Esophagus squamous epithelium (tissue), 5 donors: ENCODE measurements around the gene MCC. TPM values are rescaled to one million over a fixed set of nuclear protein-coding genes. Genes with fewer than 3 reads are reported as not detected.

ENCODE experiments used
- DNase-seq: peaks from one replicate; lab custom pipeline; 2025; lab: John Stamatoyannopoulos, UW
- H3K27ac ChIP-seq, 4 donors: fragments of 200-600 bp; sonication (generic); one replicate each; pipeline ENCODE4 v1.5.1; 2016 to 2019; ENCODE audit warnings: mild to moderate bottlenecking in 1 of 4
- H3K27me3 ChIP-seq, 4 donors: fragments of 200-600 bp; sonication (generic); 1 replicate in 3 of 4; 2 replicates in 1 of 4; pipeline versions ENCODE4 v1.5.1 to v1.6.0; 2017 to 2021; ENCODE audit warnings: antibody characterized with exemption in 1 of 4
- H3K36me3 ChIP-seq, 3 donors: fragments of 200-600 bp; sonication (generic); one replicate each; pipeline ENCODE4 v1.5.1; 2016 to 2019
- H3K4me1 ChIP-seq, 3 donors: fragments of 200-600 bp; sonication (generic); one replicate each; pipeline ENCODE4 v1.5.1; 2017 to 2019
- H3K4me3 ChIP-seq, 4 donors: fragments of 200-600 bp; sonication (generic); 1 replicate in 3 of 4; 2 replicates in 1 of 4; pipeline ENCODE4 v1.5.1; 2016 to 2019; ENCODE audit warnings: mild to moderate bottlenecking in 2 of 4, moderate library complexity in 1 of 4
- H3K9me3 ChIP-seq, 3 donors: fragments of 200-600 bp; sonication (generic); one replicate each; pipeline ENCODE4 v1.5.1; 2016 to 2019
- CTCF ChIP-seq, 6 experiments: fragments of 450-650 bp in 4 of 6; fragments of 200-600 bp in 2 of 6; sonication (generic) in 2 of 6; IDR thresholded peaks; one replicate each; pipeline ENCODE4 v1.5.1; 2016 to 2019; ENCODE audit warnings: antibody characterized with exemption in 6 of 6, mild to moderate bottlenecking in 4 of 6, moderate library complexity in 4 of 6
- POLR2A ChIP-seq, 4 donors: fragments of 450-650 bp; IDR thresholded peaks; one replicate each; pipeline ENCODE4 v1.6.1; 2017; ENCODE audit warnings: antibody characterized with exemption in 4 of 4, mild to moderate bottlenecking in 4 of 4, moderate library complexity in 3 of 4
- WGBS, 2 donors: methylation state at CpG; one replicate each; pipeline ENCODE4 v1.1.5; 2018; 5-methylcytosine and 5-hydroxymethylcytosine counted together
- intact Hi-C: fragments of 100-400 bp; cut with DNase I; formaldehyde crosslinking; loops from one replicate; pipeline ENCODE4 v1.15.0; 2022
- total RNA-seq, 4 donors: library from RNA; depleted of rRNA; stranded (reverse); fragments of >200 nt; gene quantifications; one replicate each; pipeline ENCODE4 v1.1.0, GENCODE V29; 2016
- donor health status: DM: yes; HTN: yes; CAD: no.

Gene MCC
- total RNA-seq, 4 donors from 2014 or later: 41.6 to 45.4 (median 43.4) TPM

GRCh38 chr5:113337515-113338415, 150.5 kb downstream of the MCC start:
- no peak for DNase-seq
- Histone ChIP-seq H3K36me3 (no peaks in the 10 kb centered on the region), H3K27me3 (no peaks in the 10 kb centered on the region), H3K9me3 (no peaks in the 10 kb centered on the region), H3K27ac (peak overlapping the region in 1 of 4 donors; percentile 4), H3K4me3 (no peak overlapping the region), H3K4me1 (no peaks in the 10 kb centered on the region)
- TF ChIP-seq POLR2A (IDR thresholded peaks at IDR 0.05): no peak
- TF ChIP-seq CTCF (IDR thresholded peaks at IDR 0.05): no peak
- 76 to 86% methylated on average over 6 of the region's 6 CpGs for WGBS, 2 donors
- intact Hi-C loops: loop anchor here (10.0 kb wide), 1 partner anchor 177 kb away; the partner anchor contains the start of gene YTHDC2

GRCh38 chr5:113336975-113337374, 151.3 kb downstream of the MCC start:
- intact Hi-C loops: loop anchor here (10.0 kb wide), 1 partner anchor 178 kb away; the partner anchor contains the start of gene YTHDC2
- Histone ChIP-seq H3K4me3 (no peak overlapping the region), H3K9me3 (no peaks in the 10 kb centered on the region), H3K4me1 (no peaks in the 10 kb centered on the region), H3K36me3 (no peaks in the 10 kb centered on the region), H3K27me3 (no peaks in the 10 kb centered on the region), H3K27ac (no peak overlapping the region)
- WGBS, 2 donors: 49 to 58% methylated on average over 3 to 4 of the region's 4 CpGs
- DNase-seq: no peak
- TF ChIP-seq POLR2A (IDR thresholded peaks at IDR 0.05) (no peak), CTCF (IDR thresholded peaks at IDR 0.05) (peak in 4 of 6 experiments; percentile 8 to 28 (median 14))

- DNase-seq: no peak
- TF ChIP-seq POLR2A (IDR thresholded peaks at IDR 0.05) (no peak), CTCF (IDR thresholded peaks at IDR 0.05) (no peak)
- Histone ChIP-seq H3K4me3 (no peak overlapping the region), H3K27me3 (no peaks in the 10 kb centered on the region), H3K4me1 (peaks cover 0 to 17% (median 7%) of the 10 kb centered on the region in 3 donors), H3K36me3 (no peaks in the 10 kb centered on the region), H3K27ac (no peak overlapping the region), H3K9me3 (no peaks in the 10 kb centered on the region)
- WGBS, 2 donors: 53 to 73% methylated on average over 1 of the region's 1 CpG
- intact Hi-C loops: loop anchor here (10.0 kb wide), 1 partner anchor 181 kb away; the partner anchor contains the start of gene YTHDC2
These were observed 154.8 kb downstream of the MCC start for GRCh38 chr5:113333411-113333810.

- Histone ChIP-seq H3K36me3 (no peaks in the 10 kb centered on the region), H3K27me3 (no peaks in the 10 kb centered on the region), H3K4me3 (no peak overlapping the region), H3K27ac (peak overlapping the region in 1 of 4 donors; percentile 9), H3K4me1 (peaks cover 0 to 17% (median 7%) of the 10 kb centered on the region in 3 donors), H3K9me3 (no peaks in the 10 kb centered on the region)
- TF ChIP-seq POLR2A (IDR thresholded peaks at IDR 0.05) (no peak), CTCF (IDR thresholded peaks at IDR 0.05) (no peak)
- intact Hi-C loops: loop anchor here (10.0 kb wide), 1 partner anchor 184 kb away; the partner anchor contains the start of gene YTHDC2
- 48 to 57% methylated on average over 4 of the region's 4 CpGs for WGBS, 2 donors
- no peak for DNase-seq
These were observed 157.1 kb downstream of the MCC start for GRCh38 chr5:113331209-113331551.
